ENCODE data around the gene TDRD5. TPM values are rescaled to one million over a fixed set of nuclear protein-coding genes. Genes with fewer than 3 reads are reported as not detected.

TDRD5 gene, protein sequence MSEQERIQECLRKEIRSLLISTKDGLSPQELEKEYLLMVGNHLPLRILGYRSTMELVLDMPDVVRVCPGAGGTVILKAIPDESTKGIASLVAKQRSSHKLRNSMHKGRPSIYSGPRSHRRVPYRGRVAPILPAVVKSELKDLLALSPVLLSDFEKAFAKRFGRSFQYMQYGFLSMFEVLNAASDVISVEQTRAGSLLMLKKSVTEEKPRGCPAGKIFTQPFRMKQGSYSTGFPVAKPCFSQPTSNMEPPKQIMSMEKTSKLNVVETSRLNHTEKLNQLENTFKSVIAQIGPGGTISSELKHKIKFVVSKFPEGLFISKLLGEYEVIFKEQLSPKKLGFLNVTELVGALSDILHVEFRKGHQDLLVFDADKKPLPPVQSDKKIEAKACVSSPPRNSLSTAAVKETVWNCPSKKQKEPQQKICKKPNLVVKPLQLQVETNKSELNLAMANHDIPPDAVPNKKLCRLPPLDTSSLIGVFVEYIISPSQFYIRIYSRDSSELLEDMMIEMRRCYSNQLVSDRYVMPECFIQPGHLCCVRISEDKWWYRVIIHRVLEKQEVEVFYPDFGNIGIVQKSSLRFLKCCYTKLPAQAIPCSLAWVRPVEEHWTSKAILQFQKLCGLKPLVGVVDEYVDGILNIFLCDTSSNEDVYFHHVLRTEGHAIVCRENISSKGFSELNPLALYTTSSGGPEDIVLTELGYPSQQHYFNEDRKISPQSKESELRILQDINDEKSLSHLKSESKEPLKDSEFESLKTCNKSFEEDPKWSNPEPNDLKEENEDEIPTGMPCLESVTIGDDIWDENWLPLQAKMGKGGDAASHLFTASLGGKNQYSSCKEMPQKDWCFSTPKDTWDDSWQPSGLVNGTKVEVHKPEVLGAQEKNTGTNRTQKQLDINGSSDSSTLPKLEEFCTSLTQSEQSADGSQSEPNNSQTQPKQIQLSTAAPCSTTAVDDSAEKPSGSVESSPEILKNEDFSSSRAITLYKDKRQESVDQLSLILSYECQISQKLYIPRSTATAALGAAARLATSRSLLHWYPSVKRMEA
- total RNA-seq = not detected in 2 replicates

DNA sequence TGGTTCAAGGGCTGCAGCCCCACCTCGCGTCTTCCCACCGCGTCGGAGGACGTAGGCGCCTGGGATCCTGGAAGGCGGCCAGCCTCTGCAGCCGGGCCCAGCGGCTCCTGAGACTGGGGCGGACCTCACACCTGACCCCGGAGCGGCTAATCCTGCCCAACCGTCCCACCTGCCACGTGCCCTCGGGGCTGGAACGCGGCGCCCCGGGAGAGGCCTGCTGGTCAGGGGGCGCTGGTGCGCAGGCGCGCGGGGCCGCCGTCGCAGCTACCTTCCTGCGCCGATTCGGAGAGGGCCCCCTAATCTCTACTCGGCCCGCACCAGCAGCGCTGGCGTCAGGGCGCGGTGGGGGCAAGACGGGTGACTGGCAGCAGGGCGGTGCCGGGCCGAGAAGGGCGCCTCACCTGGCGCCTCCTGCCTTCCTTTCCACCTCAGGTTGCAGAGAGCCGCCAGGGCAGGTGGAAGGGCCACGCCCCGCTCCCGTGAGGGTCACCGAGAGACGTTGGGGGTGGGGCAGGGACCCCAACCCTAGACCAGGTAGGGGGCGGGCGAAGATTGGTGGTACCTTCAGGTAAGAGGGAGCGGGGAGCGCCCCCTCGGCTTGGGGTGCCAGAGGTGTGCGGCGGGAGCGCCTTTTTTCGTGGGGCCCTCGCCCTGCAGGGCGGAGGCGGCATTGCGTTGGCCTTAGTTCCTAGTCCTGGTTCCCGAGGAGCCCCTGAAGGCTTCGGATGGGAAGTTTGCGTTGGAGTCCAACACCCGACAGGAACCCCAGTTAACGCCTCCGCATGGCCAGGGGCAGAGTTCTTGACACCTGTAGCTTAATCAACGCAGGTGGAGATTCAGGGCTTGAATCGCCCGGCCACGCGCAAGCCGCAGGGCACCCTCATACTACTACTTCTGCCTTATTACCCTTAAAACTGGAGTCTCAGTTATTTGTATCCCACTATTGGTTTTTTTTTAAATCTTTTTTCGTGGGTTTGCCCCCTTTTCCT, at the start of gene TDRD5:
Gene TDRD5, plus strand, starts transcription at position 241 of the 989 bp plus-strand sequence. CDS start 784 bp downstream, outside the sequence.

DNA sequence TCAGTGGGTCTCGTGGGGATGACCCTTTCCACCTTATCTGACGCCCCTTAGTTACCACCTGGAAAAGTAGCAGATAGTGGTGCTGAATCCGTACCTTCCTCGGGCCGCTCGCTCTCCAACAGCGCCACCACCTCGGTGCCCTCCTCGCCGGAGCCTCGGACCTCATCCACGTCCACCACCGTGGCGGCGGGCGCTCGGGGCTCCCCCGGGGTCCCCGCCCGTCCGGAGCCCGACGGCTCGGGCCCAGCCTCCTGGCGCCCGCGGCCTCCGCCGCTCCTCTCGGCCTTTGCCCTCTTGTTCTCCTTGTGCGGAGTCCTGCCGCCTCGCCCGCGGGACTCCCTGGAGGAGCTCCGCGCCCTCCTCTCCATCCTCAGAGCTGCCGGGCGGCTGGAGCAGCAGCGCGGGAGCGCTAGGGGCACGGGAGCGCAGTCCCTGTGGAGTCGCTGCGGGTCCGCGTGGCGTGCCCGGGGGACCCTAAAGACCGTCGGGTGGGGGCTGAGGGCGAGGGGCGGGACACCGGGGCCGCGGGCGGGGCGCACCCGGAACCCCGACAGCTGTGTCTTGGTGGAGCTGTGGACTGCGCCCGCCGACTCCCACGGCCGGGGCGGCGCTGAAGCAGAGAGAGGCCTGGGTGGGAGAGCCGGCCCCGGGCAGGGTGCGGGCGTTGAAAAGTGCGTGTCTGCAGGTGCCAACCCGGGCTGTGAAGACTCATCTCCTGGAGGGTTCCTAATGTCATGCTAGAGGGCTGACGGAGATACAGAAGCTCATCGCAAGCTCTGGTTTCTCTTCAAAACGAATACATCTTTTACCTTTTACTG, 15.9 kb upstream of the TDRD5 start, which contains the start of gene NPHS2:
Gene NPHS2, minus strand, starts transcription at position 452 of the 818 bp plus-strand sequence. Its CDS starts 84 bp downstream, at position 368.

Other genes with a start within 250 kb of the TDRD5 start
- gene AXDND1, start 225.9 kb upstream of the TDRD5 start, total RNA-seq = 0.17 and 0.29 TPM in 2 replicates
- not detected in 2 replicates for gene NPHS2, start 15.9 kb upstream of the TDRD5 start, total RNA-seq
- gene FAM163A, start 151.5 kb downstream of the TDRD5 start, total RNA-seq = not detected in 2 replicates

Measured in smooth muscle cell of trachea (primary cell).